GM19351 (cell line): Measurements from ENCODE around the gene AP2A2.

Source experiments
- ATAC-seq: cut with Tn5 transposase; IDR thresholded peaks from one replicate; pipeline ENCODE4 v1.9.1; 2021; ENCODE audit warnings: mild to moderate bottlenecking, moderate library complexity; ENCODE audit not compliant: unreplicated experiment

AP2A2 gene

DNA sequence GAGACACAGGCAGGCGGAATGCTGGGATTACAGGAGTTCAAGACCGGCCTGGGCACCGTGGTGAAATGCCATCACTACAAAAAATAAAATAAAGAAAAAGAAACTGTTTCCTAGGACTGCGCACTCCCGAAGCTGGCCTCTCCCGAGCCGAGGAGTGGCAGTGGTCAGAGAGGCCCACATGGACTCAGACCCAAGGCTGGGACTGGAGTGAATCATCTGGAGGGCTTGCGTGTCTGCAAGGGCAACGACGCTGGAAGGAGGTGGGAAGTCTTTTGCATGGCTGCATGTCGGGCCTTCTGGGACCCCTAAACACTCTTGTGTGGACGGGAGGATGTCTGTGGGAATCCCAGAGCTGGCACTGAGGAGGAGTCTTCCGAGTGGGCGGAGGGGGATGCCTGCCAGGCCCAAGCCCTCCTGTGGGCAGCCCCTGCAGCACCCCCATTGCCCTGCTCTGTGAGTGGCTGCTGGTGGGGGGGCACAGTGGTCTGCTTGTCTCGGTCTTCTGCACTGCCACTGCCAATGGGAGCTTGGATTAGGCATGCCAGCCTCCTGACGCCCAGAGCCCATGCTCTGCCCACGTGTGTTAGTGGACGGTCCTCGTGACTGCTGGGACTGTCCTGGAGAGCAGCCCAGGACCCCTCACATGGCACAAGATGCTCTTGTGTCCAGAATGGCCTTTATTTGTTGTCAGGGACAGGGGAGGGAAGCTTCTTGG lies 1.8 kb upstream of the AP2A2 start:
- no peak for ATAC-seq

DNA sequence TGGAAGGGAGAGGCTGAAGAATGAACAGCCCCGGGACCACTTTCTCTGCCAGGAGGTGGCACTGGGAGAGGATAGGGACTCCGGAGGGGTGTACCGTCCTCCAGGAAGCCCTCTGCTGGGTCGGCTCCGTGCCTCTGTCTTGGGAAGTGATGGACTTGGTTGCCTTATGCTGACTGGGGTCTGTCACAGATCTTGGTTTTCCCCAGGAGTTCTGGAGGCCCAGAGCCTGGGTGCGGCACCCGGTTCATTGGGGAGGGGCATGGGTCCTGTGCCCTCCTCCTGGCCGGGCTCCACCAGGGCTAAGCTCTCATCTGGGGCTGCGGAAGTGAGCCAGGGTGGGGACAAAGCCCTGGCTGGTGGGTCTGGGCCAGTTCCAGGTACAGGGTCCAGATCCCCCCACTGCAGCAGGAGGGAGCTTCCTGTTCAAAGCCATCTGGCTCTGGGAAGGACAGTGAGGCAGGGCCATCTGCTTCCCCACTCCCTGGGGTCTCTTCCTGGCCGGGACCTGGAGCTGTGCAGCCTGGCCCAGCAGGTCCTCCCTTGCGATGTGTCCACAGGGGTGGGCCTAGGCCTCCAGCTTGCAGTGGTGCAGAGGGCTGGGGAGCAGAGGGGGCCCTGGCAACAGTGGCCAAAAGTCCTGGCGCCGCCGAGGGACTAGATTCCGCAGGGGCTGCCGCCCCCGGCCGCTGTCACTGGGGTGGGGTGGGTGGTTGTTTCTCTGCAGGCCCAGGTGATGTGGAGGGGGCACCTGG lies 1.1 kb upstream of the AP2A2 start:
- ATAC-seq = no peak

DNA sequence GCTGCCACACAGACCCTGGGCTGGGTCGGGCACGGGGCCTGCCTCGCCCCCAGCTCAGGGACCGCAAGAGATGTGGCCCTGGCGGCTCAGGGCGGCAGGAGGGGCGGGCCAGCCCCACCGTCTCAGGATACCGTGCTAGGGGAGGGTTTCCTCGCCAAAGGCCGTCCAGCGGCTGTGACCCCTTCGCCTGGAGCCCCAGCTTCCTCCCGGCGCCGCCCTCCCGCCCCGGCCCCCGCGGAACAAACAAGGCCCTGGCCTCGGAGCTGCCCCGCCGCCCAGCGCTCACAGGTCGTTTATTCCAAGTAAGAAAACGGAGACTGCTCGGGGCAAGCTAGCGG lies 543 bp upstream of the AP2A2 start:
- no peak for ATAC-seq

DNA sequence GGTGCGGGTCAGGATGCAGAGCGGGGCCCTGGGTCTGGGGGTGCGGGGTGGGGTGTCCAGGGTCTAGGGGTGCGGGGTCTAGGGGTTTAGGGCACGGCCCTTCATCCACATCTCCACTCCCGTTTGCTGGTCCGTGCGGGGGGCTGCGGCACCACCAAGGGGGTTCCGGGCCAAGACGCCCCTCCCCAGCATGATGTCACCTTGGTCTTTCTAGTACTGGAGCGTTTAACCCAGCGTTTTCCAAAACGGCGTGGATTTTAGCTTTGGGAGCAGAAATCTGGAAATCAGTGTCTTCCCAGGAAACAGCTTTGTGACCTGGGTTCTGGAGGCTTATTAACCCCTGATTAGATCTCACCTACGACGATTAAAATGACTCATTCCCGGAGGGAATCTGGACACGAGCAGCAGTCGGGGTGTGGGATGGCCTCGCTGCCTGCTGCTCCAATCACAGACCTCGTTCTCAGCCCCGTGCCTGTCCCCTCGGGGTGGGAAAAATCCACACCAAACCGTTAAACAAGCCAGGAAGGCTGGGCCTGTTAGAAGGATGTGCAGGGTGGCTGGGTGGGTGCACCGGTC lies 759 bp downstream of the AP2A2 start:
- no peak for ATAC-seq

DNA sequence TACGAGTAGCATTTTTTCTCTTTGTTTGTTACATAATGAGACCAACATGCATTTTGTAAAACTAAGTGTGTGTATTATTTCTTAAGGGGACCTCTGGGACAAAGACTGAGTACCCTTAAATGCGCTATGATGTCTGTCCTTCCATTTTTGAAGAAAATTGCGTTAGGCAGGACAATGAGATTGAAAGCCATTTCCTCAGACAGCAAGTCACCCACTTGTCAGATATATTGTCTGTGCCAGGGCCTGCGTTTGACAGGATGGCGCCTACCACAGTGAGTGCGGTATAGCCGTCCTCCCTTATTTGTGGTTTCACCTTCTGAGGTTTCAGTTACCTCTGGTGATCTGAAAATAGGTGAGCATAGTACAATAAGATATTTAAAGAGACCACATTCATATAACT lies 2.2 kb downstream of the AP2A2 start:
- ATAC-seq = no peak

DNA sequence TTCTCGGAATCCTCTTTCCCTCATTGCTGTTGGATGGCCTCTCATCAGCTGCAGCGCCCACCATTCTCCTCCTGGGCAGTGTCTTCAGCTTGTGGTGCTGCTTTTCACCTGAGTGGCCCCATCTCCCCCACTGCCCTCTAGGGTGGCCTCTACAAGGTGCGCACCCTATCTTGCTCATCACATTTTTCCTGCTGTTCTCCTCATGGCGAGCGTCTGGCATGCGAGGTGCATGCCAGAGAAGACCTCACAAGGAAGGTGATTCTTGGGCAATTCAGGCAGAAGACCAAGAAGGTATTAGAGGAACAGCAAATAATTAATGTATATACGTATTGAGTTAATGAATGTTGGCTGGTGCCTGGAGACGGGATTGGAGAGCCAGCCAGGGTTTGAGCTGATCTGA lies 3.1 kb downstream of the AP2A2 start:
- ATAC-seq = no peak

DNA sequence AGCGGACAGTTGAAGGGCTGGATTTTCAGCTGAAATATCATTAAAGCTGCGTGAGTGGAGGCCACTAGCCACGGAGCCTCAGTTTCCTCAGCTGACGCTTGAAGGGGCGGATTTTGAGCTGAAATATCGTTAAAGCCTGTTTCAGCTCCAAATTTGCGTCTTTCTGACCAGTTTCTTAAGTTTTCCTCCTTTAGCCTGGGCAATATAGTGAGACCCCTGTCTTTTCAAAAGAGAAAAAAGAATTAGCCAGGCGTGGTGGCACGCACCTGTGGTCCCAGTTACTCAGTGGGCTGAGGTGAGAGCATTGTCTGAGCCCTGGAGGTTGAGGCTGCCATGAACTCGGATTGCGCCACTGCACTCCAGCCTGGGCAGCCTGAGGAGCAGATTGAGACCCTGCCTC lies 3.7 kb downstream of the AP2A2 start:
- no peak for ATAC-seq

DNA sequence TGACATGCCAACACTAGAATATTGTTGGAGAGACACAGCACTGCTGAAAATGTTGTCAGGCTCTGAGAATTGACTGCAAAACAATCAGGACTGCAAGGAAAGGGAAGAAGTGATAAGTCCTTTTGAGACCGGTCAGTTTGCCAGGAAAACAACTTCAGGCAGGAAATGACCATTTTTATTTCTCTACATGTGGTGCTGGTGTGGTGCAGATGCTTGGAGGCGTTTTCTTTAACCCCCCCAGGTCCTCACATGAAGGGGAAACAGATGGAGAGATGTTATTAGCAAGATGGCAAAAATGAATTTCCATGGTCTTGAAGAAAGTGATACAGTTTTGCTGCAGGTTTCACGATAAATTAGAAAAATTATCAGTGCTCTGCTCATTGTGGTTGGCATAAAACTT lies 5.7 kb downstream of the AP2A2 start:
- ATAC-seq = no peak

DNA sequence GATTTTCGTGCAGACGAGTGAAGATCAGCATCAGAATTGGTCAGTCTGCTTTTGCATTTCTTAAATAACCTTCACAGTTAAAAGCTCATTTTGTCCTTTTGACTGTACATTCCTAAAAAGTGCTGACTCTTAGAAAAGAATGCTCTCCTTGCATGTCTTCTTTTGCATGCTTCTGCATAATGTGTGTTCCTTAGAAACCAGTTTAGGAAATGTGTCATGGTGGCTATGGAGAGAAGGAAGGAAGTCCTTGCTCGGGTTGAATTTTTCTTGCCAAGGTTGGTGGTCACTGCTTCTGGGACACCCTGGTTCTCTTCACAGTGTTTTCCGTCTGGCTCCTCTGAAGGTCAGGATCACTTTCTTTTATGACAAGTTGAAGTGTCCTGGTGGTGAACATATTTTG lies 6.8 kb downstream of the AP2A2 start:
- ATAC-seq = no peak

DNA sequence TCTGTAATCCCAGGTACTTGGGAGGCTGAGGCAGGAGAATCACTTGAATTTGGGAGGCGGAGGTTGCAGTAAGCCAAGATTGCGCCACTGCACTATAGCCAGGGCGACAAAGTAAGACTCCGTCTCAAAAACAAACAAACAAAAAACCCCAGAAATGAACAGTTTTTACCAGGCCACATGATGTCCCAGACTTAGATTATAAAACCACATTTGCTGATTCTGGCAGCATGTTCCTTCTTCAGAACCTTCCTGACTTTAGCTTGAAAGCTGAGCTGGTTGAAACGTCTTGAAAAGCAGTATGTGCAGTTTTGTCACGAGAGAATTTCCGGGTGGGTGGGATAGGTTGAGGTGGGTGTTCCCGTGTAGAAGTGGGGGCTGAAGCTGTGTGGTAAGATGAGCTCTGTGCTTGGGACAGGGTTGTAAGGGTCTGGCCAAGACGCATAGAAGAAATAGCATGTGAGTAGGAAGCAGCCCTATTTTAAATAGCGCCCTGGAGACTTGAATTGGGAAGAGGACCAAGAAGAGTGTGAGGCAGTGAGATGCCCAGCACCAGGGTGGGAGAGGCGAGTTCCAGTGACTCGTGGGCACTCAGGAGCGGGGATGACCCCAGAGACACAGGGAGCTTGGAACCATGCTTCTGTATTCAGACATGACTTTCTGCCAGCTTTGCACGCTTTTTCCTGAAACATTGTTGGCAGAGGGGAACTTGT lies 7.6 kb downstream of the AP2A2 start:
- no peak for ATAC-seq

DNA sequence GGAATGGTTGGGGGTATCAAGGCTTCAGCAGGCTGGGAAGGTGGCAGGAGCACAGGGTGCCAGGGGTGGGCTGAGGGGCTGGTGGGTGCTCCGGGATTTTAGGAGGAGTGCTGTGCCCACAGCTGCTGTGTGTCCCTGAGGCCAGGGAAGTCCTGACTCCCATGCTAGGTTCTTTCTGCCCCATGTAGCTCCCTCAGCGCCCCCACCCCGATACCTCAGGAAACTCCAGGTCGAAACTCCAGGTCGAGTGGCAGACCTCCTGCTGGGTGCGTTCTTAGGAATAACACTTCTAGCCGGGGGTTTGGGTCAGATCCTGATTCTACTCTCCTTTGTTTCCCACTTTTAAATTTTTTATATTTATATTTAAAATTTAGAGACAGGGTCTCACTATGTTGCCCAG lies 8.3 kb downstream of the AP2A2 start:
- no peak for ATAC-seq

DNA sequence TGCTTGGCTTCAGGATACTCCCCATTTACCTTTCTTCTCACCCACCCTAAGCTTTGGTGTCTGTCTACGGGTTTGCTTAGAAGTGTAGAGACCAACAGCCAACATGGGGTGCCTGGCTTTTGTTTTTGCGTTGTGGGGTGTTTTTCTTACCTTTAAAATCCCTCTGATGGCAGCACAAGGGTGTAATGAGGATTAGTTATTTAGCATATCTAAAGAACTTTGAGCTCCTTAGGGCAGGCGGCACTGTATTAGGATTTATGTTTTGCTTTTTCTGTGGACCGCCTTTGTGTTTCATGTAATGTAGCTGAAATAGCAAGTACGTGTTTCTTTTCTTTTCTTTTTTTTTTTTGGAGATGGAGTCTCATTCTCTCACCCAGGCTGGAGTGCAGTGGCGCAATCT lies 8.9 kb downstream of the AP2A2 start:
- no peak for ATAC-seq

DNA sequence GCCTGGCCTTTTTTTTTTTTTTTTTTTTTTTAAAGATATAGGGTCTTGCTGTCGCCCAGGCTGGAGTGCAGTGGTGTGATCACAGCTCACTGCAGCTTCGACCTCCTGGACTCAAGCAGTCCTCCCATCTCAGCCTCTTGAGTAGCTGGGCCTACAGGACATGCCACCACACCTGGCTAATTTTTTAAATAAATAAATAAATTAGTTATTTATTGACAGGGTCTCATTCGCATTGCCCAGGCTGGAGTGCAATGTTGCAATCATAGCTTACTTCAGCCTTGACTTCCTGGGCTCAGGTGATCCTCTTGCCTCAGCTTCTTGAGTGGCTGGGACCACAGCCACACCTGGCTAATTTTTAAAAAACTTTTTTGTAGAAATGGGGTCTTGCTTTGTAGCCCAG lies 10.5 kb downstream of the AP2A2 start:
- ATAC-seq = no peak

DNA sequence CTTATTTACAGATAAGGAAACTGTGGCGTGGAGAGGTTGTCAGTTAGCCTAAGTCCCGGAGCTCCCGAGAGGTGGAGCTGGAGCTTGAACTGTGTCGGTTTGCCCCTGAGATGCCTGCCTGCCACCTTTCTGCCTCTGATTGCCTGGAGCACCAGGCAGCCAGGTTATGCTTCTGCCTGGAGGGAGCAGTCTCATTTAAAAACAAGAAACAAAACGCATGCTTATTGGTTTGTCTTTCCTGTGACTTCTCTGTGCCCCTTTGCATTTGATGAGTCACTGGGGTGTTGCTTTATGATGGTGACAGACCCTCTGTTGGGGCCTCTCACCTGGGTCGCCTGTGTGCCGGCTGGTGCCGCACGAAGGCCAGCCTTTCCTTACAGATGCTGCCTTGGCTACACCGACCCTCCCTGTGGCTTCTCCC lies 12.2 kb downstream of the AP2A2 start:
- no peak for ATAC-seq

DNA sequence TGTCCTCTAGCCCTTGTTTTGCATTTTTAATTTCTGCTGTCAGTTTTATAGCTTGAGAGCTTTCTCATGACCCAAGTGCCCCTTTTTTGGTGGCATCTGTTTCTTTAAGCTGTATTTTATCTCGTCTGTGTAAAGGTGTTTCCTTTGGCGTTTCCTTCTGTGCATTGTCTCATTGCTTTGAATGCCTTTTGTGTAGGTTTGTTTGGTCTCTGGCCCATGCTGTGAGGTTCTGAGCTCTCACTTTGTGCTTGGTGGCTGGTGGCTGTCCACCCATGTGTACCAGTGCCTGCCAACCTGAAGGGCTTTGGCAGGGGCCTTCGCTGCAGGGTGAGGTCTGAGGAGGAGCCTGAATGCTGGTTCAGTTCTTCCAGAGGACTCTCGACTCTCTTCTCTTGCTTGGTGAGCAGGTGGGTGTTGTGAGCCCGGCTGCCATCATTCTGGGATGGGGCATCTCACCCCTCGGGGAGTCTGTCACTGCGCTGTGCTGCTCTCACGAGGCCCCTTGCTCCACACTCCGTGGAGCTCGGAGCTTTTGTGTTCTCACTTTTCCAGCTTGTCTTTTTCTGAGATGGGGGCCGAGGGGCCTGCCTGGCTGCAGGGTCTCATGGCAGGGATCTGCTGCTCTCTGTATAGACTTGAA lies 14.9 kb downstream of the AP2A2 start:
- no peak for ATAC-seq

DNA sequence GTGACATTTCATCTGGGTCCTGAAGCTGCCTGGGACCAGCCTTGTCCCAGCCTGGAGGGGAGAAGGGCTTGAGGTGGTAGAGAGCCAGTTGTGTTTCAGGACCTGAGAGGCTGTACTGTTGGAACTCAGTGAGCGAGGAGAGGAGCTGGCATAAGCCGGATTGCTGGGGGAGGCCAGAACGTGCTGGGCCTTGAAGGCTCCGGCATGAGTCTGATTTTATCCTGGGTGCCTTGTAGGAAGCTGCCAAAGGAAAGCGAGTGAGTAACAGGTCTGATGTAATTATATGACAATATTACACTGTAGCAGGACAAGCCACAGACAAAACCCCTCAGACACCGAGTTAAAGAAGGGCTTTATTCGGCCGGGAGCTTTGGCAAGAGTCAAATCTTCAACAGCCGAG lies 17.2 kb downstream of the AP2A2 start:
- ATAC-seq = no peak

DNA sequence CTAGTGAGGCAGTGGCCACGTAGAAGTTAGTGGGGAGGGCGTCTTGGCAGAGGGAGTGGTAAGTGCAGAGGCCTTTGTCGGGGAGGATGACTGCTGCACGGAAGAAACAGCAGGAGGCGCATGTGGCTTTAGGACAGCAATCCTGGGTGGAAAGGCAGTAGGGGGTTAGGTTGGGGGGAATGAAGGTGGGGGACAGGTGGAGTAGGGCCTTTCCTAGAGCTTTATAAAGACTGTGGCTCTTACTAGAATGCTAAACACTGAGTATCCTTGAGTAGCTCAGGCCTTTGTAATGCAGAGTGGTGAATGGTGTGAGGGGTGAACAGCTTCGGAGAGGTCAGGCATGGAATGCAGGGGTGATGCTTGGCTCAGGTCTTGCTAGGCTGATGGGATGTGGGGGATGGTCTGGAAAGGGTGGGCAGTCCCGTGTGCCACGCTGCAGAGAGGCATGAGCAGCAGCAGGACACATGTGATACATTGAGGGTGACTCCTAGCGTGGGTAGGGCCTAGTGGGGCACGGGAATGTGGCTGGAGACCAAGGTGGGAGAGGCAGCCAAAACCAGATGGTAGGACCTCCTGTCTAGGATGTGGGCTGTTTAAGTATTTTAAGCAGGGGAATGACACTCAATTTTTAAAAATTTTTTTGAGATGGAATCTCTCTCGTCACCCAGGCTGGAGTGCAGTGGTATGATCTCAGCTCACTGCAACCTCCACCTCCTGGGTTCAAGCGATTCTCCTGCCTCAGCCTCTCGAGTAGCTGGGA lies 19.2 kb downstream of the AP2A2 start:
- no peak for ATAC-seq

DNA sequence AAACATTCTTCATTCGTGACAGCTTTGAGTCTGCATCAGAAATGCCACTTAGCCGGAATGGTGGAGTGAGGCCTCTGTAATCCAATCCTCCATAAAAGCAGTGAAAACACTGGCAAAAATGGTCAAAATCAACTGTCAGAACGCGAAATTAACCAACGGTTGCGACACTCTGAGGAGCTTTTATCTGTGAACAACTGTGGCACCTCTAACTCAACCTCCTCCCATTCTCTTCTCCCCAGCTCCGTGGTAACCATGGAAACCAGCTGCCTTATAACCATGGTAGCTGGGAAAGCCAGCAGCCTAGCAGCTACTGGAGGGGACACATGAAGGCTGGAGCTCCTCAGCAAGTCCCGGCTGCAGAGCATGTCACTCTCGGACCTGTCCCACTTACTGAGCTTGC lies 20.3 kb downstream of the AP2A2 start:
- ATAC-seq = no peak

DNA sequence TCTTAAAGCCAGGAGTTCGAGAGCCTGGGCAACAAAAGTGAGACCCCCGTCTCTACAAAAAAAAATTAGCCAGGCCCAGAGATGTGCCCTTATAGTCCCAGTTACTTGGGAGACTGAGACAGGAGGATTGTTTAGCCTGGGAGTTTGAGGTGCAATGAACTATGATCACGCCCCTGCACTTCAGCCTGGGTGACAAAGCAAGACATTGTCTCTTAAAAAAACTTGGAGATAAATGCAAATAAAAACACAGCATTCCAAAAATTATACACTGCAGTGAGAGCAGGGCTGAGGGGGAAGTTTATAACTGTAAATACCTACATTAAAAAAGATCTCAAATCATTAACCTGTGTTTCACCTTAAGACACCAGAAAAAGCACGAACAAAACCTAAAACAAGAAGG lies 22.1 kb downstream of the AP2A2 start:
- no peak for ATAC-seq

DNA sequence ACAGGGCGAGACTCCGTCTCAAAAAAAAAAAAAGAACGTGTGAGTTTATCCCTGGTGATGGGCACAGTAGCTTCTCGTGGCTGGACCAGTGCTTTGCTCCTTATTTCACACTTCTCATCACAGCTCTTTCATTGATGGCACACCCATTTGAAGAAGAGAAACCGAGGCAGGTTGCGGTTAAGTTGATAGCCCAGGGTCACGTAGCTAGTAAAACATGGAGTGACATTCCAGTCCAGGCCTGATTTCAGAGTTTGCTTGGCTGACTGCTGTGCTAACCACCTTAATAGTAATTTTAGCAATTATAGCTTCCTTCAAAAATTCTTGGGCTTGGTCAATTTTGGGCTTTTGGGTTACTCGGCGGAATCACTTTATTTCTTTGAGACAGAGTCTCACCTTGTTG lies 25.8 kb downstream of the AP2A2 start:
- ATAC-seq = no peak
